OCI-LY7 (cell line): ENCODE results near the gene TREML1. TPM values are rescaled to one million over a fixed set of nuclear protein-coding genes. Genes with fewer than 3 reads are reported as not detected.

Experiments
- BruUV-seq: library from RNA; stranded (reverse); fragments of 400-500 nt; replicated peaks from 2 replicates; lab custom pipeline; 2021; lab: Mats Ljungman, UMichigan
- CTCF ChIA-PET: fragments of 300-600 bp; sonication (Branson Sonifier 250); formaldehyde crosslinking; loops from one replicate; lab custom pipeline; 2022; ENCODE audit warnings: antibody characterized with exemption; ENCODE audit not compliant: unreplicated experiment; lab: Charles Lee
- POLR2A ChIA-PET: fragments of 300-600 bp; sonication (Branson Sonifier 250); formaldehyde crosslinking; loops from one replicate; lab custom pipeline; 2022; ENCODE audit warnings: antibody characterized with exemption; lab: Charles Lee
- DNase-seq: peaks from one replicate; pipeline ENCODE4 v3.0.0-alpha.2; 2015; ENCODE audit warnings: low spot score
- H2AFZ ChIP-seq: fragments of 200-600 bp; sonication (generic), shearing (Covaris generic); 2 replicates; pipeline ENCODE4 v1.6.1; 2014; ENCODE audit warnings: mild to moderate bottlenecking, antibody characterized with exemption, low read length, moderate library complexity
- H3K27ac ChIP-seq: fragments of 200-600 bp; sonication (generic); 2 replicates; pipeline ENCODE4 v1.5.1; 2014; ENCODE audit warnings: mixed run types, low read depth, mild to moderate bottlenecking, moderate library complexity, low read length, inconsistent platforms; ENCODE audit not compliant: poor library complexity, severe bottlenecking
- H3K36me3 ChIP-seq: fragments of 200-600 bp; sonication (generic); 2 replicates; pipeline ENCODE4 v1.6.1; 2014; ENCODE audit warnings: mild to moderate bottlenecking, antibody characterized with exemption, low read length, moderate library complexity, mixed read lengths; ENCODE audit not compliant: insufficient read depth
- H3K4me1 ChIP-seq: fragments of 200-600 bp; sonication (generic); 2 replicates; pipeline ENCODE4 v1.5.1; 2014; ENCODE audit warnings: mild to moderate bottlenecking, low read length; ENCODE audit not compliant: insufficient read depth, poor library complexity, severe bottlenecking
- H3K4me2 ChIP-seq: fragments of 200-600 bp; sonication (generic); 2 replicates; pipeline ENCODE4 v1.6.1; 2014; ENCODE audit warnings: mild to moderate bottlenecking, low read length
- H3K4me3 ChIP-seq: fragments of 200-600 bp; sonication (generic); 2 replicates; pipeline ENCODE4 v1.5.1; 2014; ENCODE audit warnings: mild to moderate bottlenecking, low read depth, low read length; ENCODE audit not compliant: poor library complexity, severe bottlenecking
- H3K79me2 ChIP-seq: fragments of 200-600 bp; sonication (generic); 2 replicates; pipeline ENCODE4 v1.6.1; 2016; ENCODE audit warnings: low read depth, mild to moderate bottlenecking, low read length, moderate library complexity, mixed read lengths; ENCODE audit not compliant: insufficient read depth
- H3K9me2 ChIP-seq: fragments of 200-600 bp; sonication (generic); 2 replicates; pipeline ENCODE4 v1.6.1; 2016; ENCODE audit warnings: mild to moderate bottlenecking, low read length, mixed read lengths; ENCODE audit not compliant: insufficient read depth
- H3K9me3 ChIP-seq: fragments of 200-600 bp; sonication (generic); 2 replicates; pipeline ENCODE4 v1.6.1; 2014; ENCODE audit warnings: mild to moderate bottlenecking, mixed run types, low read length, mixed read lengths
- H4K20me1 ChIP-seq: fragments of 200-600 bp; sonication (generic); 2 replicates; pipeline ENCODE4 v1.6.1; 2014; ENCODE audit warnings: mild to moderate bottlenecking, antibody characterized with exemption, low read length, moderate library complexity, mixed read lengths; ENCODE audit not compliant: insufficient read depth
- CTCF ChIP-seq: fragments of 200-600 bp; sonication (generic); conservative IDR thresholded peaks from 2 replicates; pipeline ENCODE4 v1.5.1; 2014; ENCODE audit warnings: mild to moderate bottlenecking, antibody characterized with exemption, low read length, moderate library complexity, mixed read lengths
- EZH2phosphoT487 ChIP-seq: fragments of 200-600 bp; sonication (generic); IDR thresholded peaks from 2 replicates; pipeline ENCODE4 v1.6.1; 2018; ENCODE audit warnings: low read depth, borderline replicate concordance, mild to moderate bottlenecking, mixed run types, antibody characterized with exemption, low read length, moderate library complexity, mixed read lengths
- intact Hi-C: fragments of 100-400 bp; cut with micrococcal nuclease; formaldehyde crosslinking; loops from one replicate; pipeline ENCODE4 v1.10.0; 2022; ENCODE audit not compliant: unreplicated experiment
- total RNA-seq, 2 experiments: library from RNA; depleted of rRNA in 1 of 2; stranded (reverse); fragments of >200 nt in 1 of 2; shearing (Covaris generic) in 1 of 2; gene quantifications; 2 replicates each; pipeline ENCODE4 v1.2.3, GENCODE V29; 2014 to 2022

TREML1 gene
- total RNA-seq, 2 experiments from 2014 or later = not detected

GRCh38 chr6:41136911-41137310, 17.2 kb downstream of the TREML1 start:
- H3K79me2 ChIP-seq = no peaks in the 10 kb centered on the region
- no peaks in the 10 kb centered on the region for H3K9me3 ChIP-seq
- no peaks in the 10 kb centered on the region for H4K20me1 ChIP-seq
- CTCF ChIA-PET = no interaction called here
- no peak overlapping the region for H3K4me2 ChIP-seq
- TF ChIP-seq CTCF (no peak), EZH2phosphoT487 (no peak)
- DNase-seq = no peak
- H2AFZ ChIP-seq = no peak overlapping the region
- POLR2A ChIA-PET = interaction anchor here (1.1 kb wide), 1 partner anchor 175 kb away, joined by 5 read pairs; no protein-coding TSS in a partner anchor
- peaks cover 17% of the 10 kb centered on the region; the same call in 1 of the 2 replicates for H3K36me3 ChIP-seq
- intact Hi-C loops = no loop called here
- H3K4me3 ChIP-seq = no peak overlapping the region
- H3K4me1 ChIP-seq = no peaks in the 10 kb centered on the region
- H3K27ac ChIP-seq = no peak overlapping the region
- H3K9me2 ChIP-seq = no peaks in the 10 kb centered on the region; the same call in 1 of the 2 replicates
- no TSS peak for BruUV-seq

GRCh38 chr6:41135062-41135832, 18.9 kb downstream of the TREML1 start:
- no peak overlapping the region for H2AFZ ChIP-seq
- H3K27ac ChIP-seq = no peak overlapping the region
- no peaks in the 10 kb centered on the region for H3K4me1 ChIP-seq
- no peak for DNase-seq
- H3K9me2 ChIP-seq = no peaks in the 10 kb centered on the region
- no peak overlapping the region for H3K4me3 ChIP-seq
- POLR2A ChIA-PET = no interaction called here
- no TSS peak for BruUV-seq
- intact Hi-C loops = no loop called here
- H3K9me3 ChIP-seq = no peaks in the 10 kb centered on the region
- H3K36me3 ChIP-seq = peaks cover 10% of the 10 kb centered on the region; the same call in 1 of the 2 replicates
- TF ChIP-seq CTCF (no peak), EZH2phosphoT487 (no peak)
- no peaks in the 10 kb centered on the region for H4K20me1 ChIP-seq
- no peaks in the 10 kb centered on the region for H3K79me2 ChIP-seq
- H3K4me2 ChIP-seq = no peak overlapping the region
- CTCF ChIA-PET = no interaction called here

GRCh38 chr6:41132254-41132653, 21.9 kb downstream of the TREML1 start:
- Histone ChIP-seq H3K36me3 (peaks cover 10% of the 10 kb centered on the region; the same call in 1 of the 2 replicates), H2AFZ (no peak overlapping the region), H3K27ac (no peak overlapping the region), H4K20me1 (no peaks in the 10 kb centered on the region), H3K4me2 (no peak overlapping the region), H3K4me1 (no peaks in the 10 kb centered on the region), H3K4me3 (no peak overlapping the region), H3K9me2 (no peaks in the 10 kb centered on the region), H3K9me3 (no peaks in the 10 kb centered on the region), H3K79me2 (no peaks in the 10 kb centered on the region)
- TF ChIP-seq CTCF (no peak), EZH2phosphoT487 (no peak)
- DNase-seq = no peak
- intact Hi-C loops = no loop called here
- ChIA-PET CTCF (no interaction called here), POLR2A (no interaction called here)
- BruUV-seq = no TSS peak
